Type B pancreatic cell (in vitro differentiated cells): Measurements from ENCODE around the gene EDIL3. TPM values are rescaled to one million over a fixed set of nuclear protein-coding genes. Genes with fewer than 3 reads are reported as not detected.
A peak's percentile ranks its signal among the peaks of the same experiment; 100 is the strongest.

Source experiments
- DNase-seq: peaks from one replicate; pipeline ENCODE4 v3.0.0; 2021; ENCODE audit warnings: mixed read lengths; ENCODE audit not compliant: unreplicated experiment; ENCODE audit errors: extremely low spot score
- H3K27ac Mint-ChIP-seq: 2 replicates; pipeline ENCODE4 v1.8.0; 2021; ENCODE audit warnings: mild to moderate bottlenecking, mixed read lengths
- H3K27me3 Mint-ChIP-seq: 2 replicates; pipeline ENCODE4 v1.8.0; 2021; ENCODE audit warnings: mixed read lengths
- H3K36me3 Mint-ChIP-seq: 2 replicates; pipeline ENCODE4 v1.8.0; 2021; ENCODE audit warnings: mixed read lengths
- H3K4me1 Mint-ChIP-seq: one replicate; pipeline ENCODE4 v1.8.0; 2021; ENCODE audit warnings: mixed read lengths; ENCODE audit not compliant: unreplicated experiment
- H3K4me3 Mint-ChIP-seq: 2 replicates; pipeline ENCODE4 v1.8.0; 2021; ENCODE audit warnings: mild to moderate bottlenecking, mixed read lengths
- H3K9me3 Mint-ChIP-seq: 2 replicates; pipeline ENCODE4 v1.8.0; 2021; ENCODE audit warnings: mixed read lengths
- total RNA-seq: library from RNA; stranded (reverse); gene quantifications from 2 replicates; pipeline ENCODE4 v1.2.1, GENCODE V29; 2021; ENCODE audit warnings: low replicate concordance
- TF ChIP-seq, protein P1 (sequence below): fragments of 200-600 bp; sonication (generic); conservative IDR thresholded peaks from 2 replicates; pipeline ENCODE4 v1.5.0; 2021; ENCODE audit warnings: antibody characterized with exemption, mild to moderate bottlenecking

The EDIL3 gene
- total RNA-seq, 1 donor from 2014 or later, result 19.1 TPM

DNA sequence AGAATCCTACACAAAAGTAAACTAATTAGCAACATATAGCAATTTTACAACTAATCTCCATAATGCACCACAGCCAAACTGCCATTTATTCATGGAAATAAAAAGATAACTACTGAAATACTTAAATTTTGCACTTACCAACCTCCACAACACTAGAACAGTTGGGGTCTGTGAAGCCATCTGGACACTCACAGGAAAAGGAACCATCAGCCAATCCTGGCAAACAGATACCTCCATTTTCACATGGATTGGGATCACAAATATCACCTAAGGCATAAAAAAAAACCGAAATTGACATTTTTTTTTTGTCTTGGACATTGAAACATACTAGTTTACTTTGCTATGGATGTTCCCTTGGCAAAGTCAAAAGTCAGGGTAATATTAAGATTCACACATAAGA is 130.7 kb downstream of the EDIL3 start:
- Mint-ChIP-seq H3K4me3 (no peak overlapping the region), H3K27me3 (no peaks in the 10 kb centered on the region), H3K4me1 (no peaks in the 10 kb centered on the region), H3K27ac (no peak overlapping the region), H3K9me3 (no peaks in the 10 kb centered on the region), H3K36me3 (no peaks in the 10 kb centered on the region)
- TF ChIP-seq, protein P1, sequence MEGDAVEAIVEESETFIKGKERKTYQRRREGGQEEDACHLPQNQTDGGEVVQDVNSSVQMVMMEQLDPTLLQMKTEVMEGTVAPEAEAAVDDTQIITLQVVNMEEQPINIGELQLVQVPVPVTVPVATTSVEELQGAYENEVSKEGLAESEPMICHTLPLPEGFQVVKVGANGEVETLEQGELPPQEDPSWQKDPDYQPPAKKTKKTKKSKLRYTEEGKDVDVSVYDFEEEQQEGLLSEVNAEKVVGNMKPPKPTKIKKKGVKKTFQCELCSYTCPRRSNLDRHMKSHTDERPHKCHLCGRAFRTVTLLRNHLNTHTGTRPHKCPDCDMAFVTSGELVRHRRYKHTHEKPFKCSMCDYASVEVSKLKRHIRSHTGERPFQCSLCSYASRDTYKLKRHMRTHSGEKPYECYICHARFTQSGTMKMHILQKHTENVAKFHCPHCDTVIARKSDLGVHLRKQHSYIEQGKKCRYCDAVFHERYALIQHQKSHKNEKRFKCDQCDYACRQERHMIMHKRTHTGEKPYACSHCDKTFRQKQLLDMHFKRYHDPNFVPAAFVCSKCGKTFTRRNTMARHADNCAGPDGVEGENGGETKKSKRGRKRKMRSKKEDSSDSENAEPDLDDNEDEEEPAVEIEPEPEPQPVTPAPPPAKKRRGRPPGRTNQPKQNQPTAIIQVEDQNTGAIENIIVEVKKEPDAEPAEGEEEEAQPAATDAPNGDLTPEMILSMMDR, result no peak
- no peak for DNase-seq

DNA sequence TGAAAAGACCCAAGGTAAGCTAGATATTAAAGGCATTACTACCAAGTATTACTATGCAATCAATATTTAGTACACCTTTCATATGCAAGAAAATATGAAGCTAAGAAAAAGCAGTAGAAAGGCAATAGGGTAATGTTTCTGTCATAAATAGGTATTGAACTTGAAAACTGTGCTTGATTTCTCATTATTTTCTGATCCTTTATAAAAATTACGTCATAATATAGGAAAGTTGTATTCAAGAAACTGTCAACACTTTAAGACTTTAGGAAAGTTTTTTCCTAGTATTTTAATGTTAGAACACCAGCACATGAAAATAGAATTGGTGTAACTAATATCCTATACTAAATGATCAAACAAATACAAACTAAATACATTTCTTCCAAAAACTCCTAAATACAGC is 133.2 kb downstream of the EDIL3 start:
- Mint-ChIP-seq H3K36me3 (no peaks in the 10 kb centered on the region), H3K27ac (no peak overlapping the region), H3K4me1 (peaks cover 8% of the 10 kb centered on the region), H3K27me3 (no peaks in the 10 kb centered on the region), H3K9me3 (no peaks in the 10 kb centered on the region), H3K4me3 (no peak overlapping the region)
- TF ChIP-seq, protein P1, result no peak
- DNase-seq, result no peak

DNA sequence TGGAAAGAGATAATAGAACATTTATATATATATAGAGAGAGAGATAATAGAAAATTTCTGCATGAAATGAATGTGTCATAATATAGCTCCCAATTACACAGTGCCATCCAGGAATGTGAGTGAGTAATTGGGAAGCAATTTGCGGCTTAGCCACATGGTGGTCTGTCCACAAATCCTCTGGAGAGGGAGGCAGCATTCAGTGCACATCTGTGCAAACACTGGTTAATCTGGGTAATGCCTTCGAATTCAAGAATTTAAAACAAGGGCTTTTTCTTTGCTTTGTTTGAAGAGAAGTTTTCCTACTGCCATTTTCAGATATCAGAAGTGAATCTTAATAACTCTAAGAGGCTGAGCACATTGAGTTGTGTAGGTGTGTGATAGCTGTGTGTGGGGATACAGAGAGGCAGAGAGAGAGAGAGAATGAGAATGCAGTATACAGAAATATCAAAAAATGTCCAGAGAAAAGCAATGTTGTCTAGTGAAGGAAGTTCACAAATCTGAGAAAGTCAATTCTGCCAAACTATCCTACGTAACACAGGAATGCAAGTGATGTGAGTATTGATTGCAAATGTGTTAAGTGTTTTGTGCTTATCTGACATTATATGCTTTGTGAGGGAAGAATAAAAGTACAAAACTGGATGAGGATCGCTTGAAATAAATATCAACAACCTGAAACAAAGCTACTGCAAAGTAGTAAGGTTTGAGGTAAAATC is 134.6 kb downstream of the EDIL3 start:
- TF ChIP-seq, protein P1, result peak; percentile 28
- Mint-ChIP-seq H3K9me3 (no peaks in the 10 kb centered on the region), H3K36me3 (no peaks in the 10 kb centered on the region), H3K27me3 (no peaks in the 10 kb centered on the region), H3K27ac (no peak overlapping the region), H3K4me3 (no peak overlapping the region), H3K4me1 (peaks cover 8% of the 10 kb centered on the region)
- DNase-seq, result no peak

DNA sequence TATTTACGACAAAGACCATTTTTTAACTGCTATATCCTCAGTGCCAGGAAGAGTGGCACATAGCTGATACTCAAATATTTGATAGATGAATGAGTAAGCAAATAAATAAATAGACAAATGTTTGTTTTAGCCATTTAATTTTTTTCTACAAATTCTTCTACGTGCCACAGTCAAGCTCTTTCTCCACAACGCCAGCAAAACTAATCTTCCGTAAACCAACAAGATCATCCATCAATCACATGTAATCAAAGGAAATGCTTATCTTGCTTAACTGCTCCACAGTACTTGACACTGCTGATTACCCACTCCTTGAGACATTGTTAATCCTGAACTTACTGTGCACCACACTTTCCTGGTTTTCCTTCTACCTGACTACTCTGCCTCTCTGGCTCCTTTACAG is 136.7 kb downstream of the EDIL3 start:
- no peaks in the 10 kb centered on the region for H3K36me3 Mint-ChIP-seq
- no peak overlapping the region for H3K27ac Mint-ChIP-seq
- H3K27me3 Mint-ChIP-seq, result no peaks in the 10 kb centered on the region
- no peak for DNase-seq
- TF ChIP-seq, protein P1, result no peak
- H3K9me3 Mint-ChIP-seq, result no peaks in the 10 kb centered on the region
- H3K4me1 Mint-ChIP-seq, result peaks cover 8% of the 10 kb centered on the region
- no peak overlapping the region for H3K4me3 Mint-ChIP-seq

DNA sequence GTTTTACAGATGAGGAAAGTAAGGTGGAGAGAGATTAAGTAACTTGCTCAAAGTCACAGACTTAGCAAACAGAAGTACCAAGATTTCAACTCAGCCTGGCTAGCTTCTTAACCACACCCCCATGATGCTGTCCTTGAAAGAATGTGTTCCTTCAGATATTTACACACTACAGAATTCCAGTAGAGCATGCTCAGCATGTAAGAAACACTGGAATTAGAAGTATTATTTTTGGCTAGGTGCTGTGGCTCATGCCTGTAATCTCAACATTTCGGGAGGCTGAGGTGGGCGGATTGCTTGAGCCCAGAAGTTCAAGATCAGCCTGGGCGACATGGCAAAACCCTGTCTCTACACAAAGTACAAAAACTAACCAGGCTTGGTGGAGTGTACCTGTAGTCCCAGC is 142.4 kb downstream of the EDIL3 start:
- TF ChIP-seq, protein P1, result no peak
- DNase-seq, result no peak
- Mint-ChIP-seq H3K9me3 (no peaks in the 10 kb centered on the region), H3K36me3 (no peaks in the 10 kb centered on the region), H3K4me1 (no peaks in the 10 kb centered on the region), H3K4me3 (no peak overlapping the region), H3K27me3 (no peaks in the 10 kb centered on the region), H3K27ac (no peak overlapping the region)
